Activated naive CD4-positive, alpha-beta T cell treated with anti-CD3 and anti-CD28 coated beads, Interleukin-2, amount 10 ng/mL, durations not matched to agents 7 days and 5 days (primary cell): Measurements from ENCODE around the gene MMP15.

Source experiments
- CTCF ChIA-PET: fragments of 350-600 bp; sonication (Branson Sonifier 250); formaldehyde crosslinking; loops from one replicate; lab custom pipeline; 2021; ENCODE audit warnings: antibody characterized with exemption; lab: Charles Lee
- DNase-seq: peaks from one replicate; pipeline ENCODE4 v3.0.0-alpha.2; 2020
- H3K27ac Mint-ChIP-seq: one replicate; pipeline ENCODE4 v1.8.0; 2021; ENCODE audit warnings: mild to moderate bottlenecking, moderate library complexity, mixed read lengths
- H3K27me3 Mint-ChIP-seq: one replicate; pipeline ENCODE4 v1.8.0; 2021; ENCODE audit warnings: mild to moderate bottlenecking, mixed read lengths
- H3K36me3 Mint-ChIP-seq: one replicate; pipeline ENCODE4 v1.8.0; 2021; ENCODE audit warnings: mixed read lengths
- H3K4me1 Mint-ChIP-seq: one replicate; pipeline ENCODE4 v1.8.0; 2021; ENCODE audit warnings: mixed read lengths
- H3K4me3 Mint-ChIP-seq: one replicate; pipeline ENCODE4 v1.8.0; 2021; ENCODE audit warnings: mild to moderate bottlenecking, moderate library complexity, mixed read lengths
- H3K9me3 Mint-ChIP-seq: one replicate; pipeline ENCODE4 v1.8.0; 2021; ENCODE audit warnings: mixed read lengths

MMP15 gene

GRCh38 chr16:58029410-58029809 is 3.9 kb downstream of the MMP15 start:
- Mint-ChIP-seq H3K9me3 (no peaks in the 10 kb centered on the region), H3K4me1 (peaks cover 9% of the 10 kb centered on the region), H3K36me3 (no peaks in the 10 kb centered on the region), H3K27me3 (peaks cover 53% of the 10 kb centered on the region), H3K27ac (no peak overlapping the region), H3K4me3 (no peak overlapping the region)
- DNase-seq = no peak
- CTCF ChIA-PET = no interaction called here

- Mint-ChIP-seq H3K27ac (no peak overlapping the region), H3K27me3 (peaks cover 44% of the 10 kb centered on the region), H3K4me1 (peaks cover 2% of the 10 kb centered on the region), H3K9me3 (no peaks in the 10 kb centered on the region), H3K4me3 (no peak overlapping the region), H3K36me3 (no peaks in the 10 kb centered on the region)
- DNase-seq = no peak
- CTCF ChIA-PET = no interaction called here
Observed at GRCh38 chr16:58030136-58030840, 4.7 kb downstream of the MMP15 start.

- CTCF ChIA-PET = no interaction called here
- DNase-seq = no peak
- no peak overlapping the region for H3K4me3 Mint-ChIP-seq
- H3K4me1 Mint-ChIP-seq = peaks cover 2% of the 10 kb centered on the region
- H3K36me3 Mint-ChIP-seq = no peaks in the 10 kb centered on the region
- H3K27me3 Mint-ChIP-seq = peaks cover 38% of the 10 kb centered on the region
- no peak overlapping the region for H3K27ac Mint-ChIP-seq
- H3K9me3 Mint-ChIP-seq = no peaks in the 10 kb centered on the region
Observed at GRCh38 chr16:58031016-58031800, 5.7 kb downstream of the MMP15 start.

DNA sequence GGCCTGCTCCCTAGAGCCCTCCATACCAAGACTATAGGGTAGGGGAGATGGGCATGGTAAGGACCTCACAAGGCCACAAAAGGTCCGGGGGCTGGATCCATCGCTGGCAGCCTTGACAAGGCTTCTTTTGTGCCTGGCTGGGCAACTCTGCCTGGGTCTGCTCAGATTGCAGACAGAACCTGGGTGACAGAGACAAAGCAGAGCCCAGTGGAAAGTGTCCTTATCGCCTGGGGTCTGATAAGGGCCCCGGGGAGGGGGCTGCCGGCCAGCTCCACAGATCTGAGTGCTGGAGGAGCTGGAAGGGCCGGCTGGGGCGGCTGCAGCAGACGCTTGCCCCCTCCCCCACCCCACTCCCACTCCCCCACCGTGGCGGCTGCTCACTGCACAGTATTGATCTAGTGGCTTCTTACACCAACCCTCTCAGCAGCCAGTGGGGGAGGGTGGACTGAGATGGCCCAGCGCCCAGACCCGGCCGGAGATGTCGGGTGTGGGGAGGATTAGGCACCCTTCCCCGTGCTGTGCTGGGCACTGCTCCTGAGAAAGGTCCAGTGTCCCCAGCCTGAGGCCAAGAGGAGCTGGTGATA is 7.2 kb downstream of the MMP15 start:
- Mint-ChIP-seq H3K4me1 (peaks cover 2% of the 10 kb centered on the region), H3K27me3 (peaks cover 23% of the 10 kb centered on the region), H3K4me3 (no peak overlapping the region), H3K9me3 (no peaks in the 10 kb centered on the region), H3K36me3 (no peaks in the 10 kb centered on the region), H3K27ac (no peak overlapping the region)
- DNase-seq = no peak
- CTCF ChIA-PET = interaction anchor here (0.6 to 1.6 kb wide), 3 partner anchors 9 to 215 kb away, joined by 3 to 5 read pairs (median 4); no protein-coding TSS in a partner anchor

- DNase-seq = no peak
- CTCF ChIA-PET = interaction anchor here (0.8 to 1.3 kb wide), 3 partner anchors 11 to 135 kb away, joined by 3 read pairs; no protein-coding TSS in a partner anchor
- H3K27me3 Mint-ChIP-seq = peaks cover 8% of the 10 kb centered on the region
- H3K4me1 Mint-ChIP-seq = no peaks in the 10 kb centered on the region
- H3K27ac Mint-ChIP-seq = no peak overlapping the region
- H3K36me3 Mint-ChIP-seq = no peaks in the 10 kb centered on the region
- no peaks in the 10 kb centered on the region for H3K9me3 Mint-ChIP-seq
- no peak overlapping the region for H3K4me3 Mint-ChIP-seq
Observed at GRCh38 chr16:58034128-58034685, 8.7 kb downstream of the MMP15 start.

GRCh38 chr16:58034774-58035173 is 9.2 kb downstream of the MMP15 start:
- no peaks in the 10 kb centered on the region for H3K4me1 Mint-ChIP-seq
- H3K36me3 Mint-ChIP-seq = no peaks in the 10 kb centered on the region
- H3K27me3 Mint-ChIP-seq = peaks cover 5% of the 10 kb centered on the region
- no peak overlapping the region for H3K27ac Mint-ChIP-seq
- H3K4me3 Mint-ChIP-seq = no peak overlapping the region
- no peak for DNase-seq
- no peaks in the 10 kb centered on the region for H3K9me3 Mint-ChIP-seq
- CTCF ChIA-PET = interaction anchor here (1.3 kb wide), 1 partner anchor 136 kb away, joined by 3 read pairs; no protein-coding TSS in a partner anchor

GRCh38 chr16:58035356-58036170 is 10.0 kb downstream of the MMP15 start:
- Mint-ChIP-seq H3K9me3 (no peaks in the 10 kb centered on the region), H3K27me3 (no peaks in the 10 kb centered on the region), H3K36me3 (no peaks in the 10 kb centered on the region), H3K4me3 (no peak overlapping the region), H3K27ac (no peak overlapping the region), H3K4me1 (no peaks in the 10 kb centered on the region)
- no peak for DNase-seq
- CTCF ChIA-PET = interaction anchor here (1.3 kb wide), 1 partner anchor 137 kb away, joined by 3 read pairs; no protein-coding TSS in a partner anchor

DNA sequence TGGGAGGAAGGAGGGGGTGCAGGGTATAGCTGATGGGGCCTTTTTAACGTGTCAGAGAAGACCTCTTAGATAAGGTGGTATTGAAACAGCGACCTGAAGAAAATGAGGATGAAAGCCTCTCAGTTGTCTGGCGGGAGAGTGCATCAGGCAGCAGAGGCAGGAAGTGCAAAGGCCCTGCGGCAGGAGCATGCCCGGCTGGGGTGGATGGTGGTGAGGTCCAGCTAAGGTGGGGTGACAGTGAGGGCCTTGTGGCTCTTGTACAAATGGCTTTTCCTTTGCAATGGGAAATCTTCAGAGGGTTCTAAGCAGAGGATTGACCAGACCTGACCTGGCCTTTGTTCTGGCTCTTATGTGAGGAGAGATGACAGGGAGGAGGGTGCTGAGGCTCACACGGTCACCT is 11.4 kb downstream of the MMP15 start:
- H3K27ac Mint-ChIP-seq = no peak overlapping the region

GRCh38 chr16:58037365-58038057 is 12.0 kb downstream of the MMP15 start:
- H3K4me1 Mint-ChIP-seq = no peaks in the 10 kb centered on the region
- CTCF ChIA-PET = no interaction called here
- no peaks in the 10 kb centered on the region for H3K9me3 Mint-ChIP-seq
- H3K27ac Mint-ChIP-seq = no peak overlapping the region
- DNase-seq = no peak
- no peak overlapping the region for H3K4me3 Mint-ChIP-seq
- no peaks in the 10 kb centered on the region for H3K36me3 Mint-ChIP-seq
- no peaks in the 10 kb centered on the region for H3K27me3 Mint-ChIP-seq

More for the DNA sequence above, 11.4 kb downstream of the MMP15 start:
- Mint-ChIP-seq H3K4me1 (no peaks in the 10 kb centered on the region), H3K9me3 (no peaks in the 10 kb centered on the region), H3K36me3 (no peaks in the 10 kb centered on the region), H3K27me3 (no peaks in the 10 kb centered on the region), H3K4me3 (no peak overlapping the region)
- CTCF ChIA-PET = no interaction called here
- no peak for DNase-seq

DNA sequence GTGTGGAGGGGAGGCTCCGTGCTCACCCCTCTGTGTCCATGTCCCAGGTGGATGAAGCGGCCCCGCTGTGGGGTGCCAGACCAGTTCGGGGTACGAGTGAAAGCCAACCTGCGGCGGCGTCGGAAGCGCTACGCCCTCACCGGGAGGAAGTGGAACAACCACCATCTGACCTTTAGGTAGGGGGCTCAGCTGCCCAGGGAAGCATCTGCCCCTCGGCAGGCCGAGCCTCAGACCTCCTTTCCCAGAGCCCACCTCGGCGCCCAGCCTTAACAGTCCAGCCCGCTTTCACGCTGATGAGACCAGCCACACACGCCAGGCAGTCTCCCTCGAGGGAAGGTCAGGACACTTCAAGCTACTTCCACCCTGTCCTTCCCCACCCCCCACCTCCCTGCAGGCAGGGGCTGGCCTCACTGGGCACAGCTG is 12.7 kb downstream of the MMP15 start:
- H3K36me3 Mint-ChIP-seq = no peaks in the 10 kb centered on the region
- no peak for DNase-seq
- H3K9me3 Mint-ChIP-seq = no peaks in the 10 kb centered on the region
- CTCF ChIA-PET = no interaction called here
- no peaks in the 10 kb centered on the region for H3K27me3 Mint-ChIP-seq
- H3K4me1 Mint-ChIP-seq = no peaks in the 10 kb centered on the region
- H3K4me3 Mint-ChIP-seq = no peak overlapping the region
- no peak overlapping the region for H3K27ac Mint-ChIP-seq

DNA sequence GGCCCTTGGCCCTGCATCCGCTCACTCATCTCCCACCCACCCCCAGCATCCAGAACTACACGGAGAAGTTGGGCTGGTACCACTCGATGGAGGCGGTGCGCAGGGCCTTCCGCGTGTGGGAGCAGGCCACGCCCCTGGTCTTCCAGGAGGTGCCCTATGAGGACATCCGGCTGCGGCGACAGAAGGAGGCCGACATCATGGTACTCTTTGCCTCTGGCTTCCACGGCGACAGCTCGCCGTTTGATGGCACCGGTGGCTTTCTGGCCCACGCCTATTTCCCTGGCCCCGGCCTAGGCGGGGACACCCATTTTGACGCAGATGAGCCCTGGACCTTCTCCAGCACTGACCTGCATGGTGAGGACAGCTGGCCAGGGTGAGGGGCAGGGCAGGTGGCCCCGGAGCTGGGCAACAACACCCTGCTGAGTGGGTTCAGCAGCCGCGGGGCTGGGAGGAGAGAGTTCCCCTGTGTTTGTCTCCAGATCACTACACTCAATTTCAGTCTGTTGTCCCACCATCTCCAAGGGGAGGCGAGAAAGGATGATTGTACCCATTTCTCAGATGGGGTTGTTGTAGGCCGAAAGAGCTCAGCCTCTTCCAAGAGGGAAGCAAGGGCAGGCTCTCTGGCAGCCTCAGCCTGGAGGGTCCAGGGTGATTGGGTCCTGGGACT is 14.4 kb downstream of the MMP15 start:
- Mint-ChIP-seq H3K4me3 (no peak overlapping the region), H3K9me3 (no peaks in the 10 kb centered on the region), H3K4me1 (no peaks in the 10 kb centered on the region), H3K36me3 (no peaks in the 10 kb centered on the region), H3K27ac (no peak overlapping the region), H3K27me3 (no peaks in the 10 kb centered on the region)
- DNase-seq = no peak
- CTCF ChIA-PET = no interaction called here

DNA sequence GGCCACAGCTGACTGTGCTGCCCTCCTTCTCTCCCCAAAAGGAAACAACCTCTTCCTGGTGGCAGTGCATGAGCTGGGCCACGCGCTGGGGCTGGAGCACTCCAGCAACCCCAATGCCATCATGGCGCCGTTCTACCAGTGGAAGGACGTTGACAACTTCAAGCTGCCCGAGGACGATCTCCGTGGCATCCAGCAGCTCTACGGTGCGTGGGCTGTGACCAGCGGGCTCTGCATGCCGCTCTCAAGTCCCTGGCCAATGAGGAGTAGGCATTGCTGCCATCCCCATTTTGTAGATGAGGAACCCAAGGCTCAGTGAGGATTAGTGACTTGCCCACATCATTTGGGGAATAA is 14.9 kb downstream of the MMP15 start:
- CTCF ChIA-PET = no interaction called here
- Mint-ChIP-seq H3K27me3 (no peaks in the 10 kb centered on the region), H3K4me3 (no peak overlapping the region), H3K9me3 (no peaks in the 10 kb centered on the region), H3K27ac (no peak overlapping the region), H3K4me1 (no peaks in the 10 kb centered on the region), H3K36me3 (no peaks in the 10 kb centered on the region)
- DNase-seq = no peak
